Calu3 (cell line): ENCODE measurements around the gene KCNS3. TPM values are rescaled to one million over a fixed set of nuclear protein-coding genes. Genes with fewer than 3 reads are reported as not detected.

Source experiments
- BruUV-seq: library from RNA; stranded (reverse); fragments of 400-500 nt; replicated peaks from 2 replicates; lab custom pipeline; 2021; lab: Mats Ljungman, UMichigan
- CTCF ChIA-PET: fragments of 300-600 bp; sonication (Branson Sonifier 250); formaldehyde crosslinking; loops from one replicate; lab custom pipeline; 2022; ENCODE audit warnings: antibody characterized with exemption; lab: Charles Lee
- DNase-seq: peaks from one replicate; pipeline ENCODE4 v3.0.0; 2022
- H3K27ac Mint-ChIP-seq: one replicate; pipeline ENCODE4 v1.8.0; 2022; ENCODE audit warnings: mixed read lengths; ENCODE audit not compliant: unreplicated experiment
- H3K27me3 Mint-ChIP-seq: one replicate; pipeline ENCODE4 v1.8.0; 2022; ENCODE audit warnings: mixed read lengths; ENCODE audit not compliant: unreplicated experiment
- H3K36me3 Mint-ChIP-seq: one replicate; pipeline ENCODE4 v1.8.0; 2022; ENCODE audit warnings: mild to moderate bottlenecking, moderate library complexity, mixed read lengths; ENCODE audit not compliant: insufficient read depth, unreplicated experiment
- H3K4me1 Mint-ChIP-seq: one replicate; pipeline ENCODE4 v1.8.0; 2022; ENCODE audit warnings: mild to moderate bottlenecking, low read depth, mixed read lengths; ENCODE audit not compliant: unreplicated experiment
- H3K4me3 Mint-ChIP-seq: one replicate; pipeline ENCODE4 v1.8.0; 2022; ENCODE audit warnings: mild to moderate bottlenecking, low read depth, moderate library complexity, mixed read lengths; ENCODE audit not compliant: unreplicated experiment
- H3K9me3 Mint-ChIP-seq: one replicate; pipeline ENCODE4 v1.8.0; 2022; ENCODE audit warnings: low read depth, mixed read lengths; ENCODE audit not compliant: unreplicated experiment
- intact Hi-C: fragments of 100-400 bp; cut with micrococcal nuclease; formaldehyde crosslinking; loops from one replicate; pipeline ENCODE4 v1.10.0; 2022; ENCODE audit not compliant: unreplicated experiment
- total RNA-seq: library from RNA; stranded (reverse); gene quantifications from 2 replicates; pipeline ENCODE4 v1.2.3, GENCODE V29; 2022
- TF ChIP-seq, protein P1 (sequence below): fragments of 200-600 bp; IDR thresholded peaks from one replicate; pipeline ENCODE4 v1.8.0; 2022; ENCODE audit warnings: antibody characterized with exemption; ENCODE audit not compliant: unreplicated experiment

Gene KCNS3
- total RNA-seq, 1 experiment from 2014 or later: 5.0 TPM

DNA sequence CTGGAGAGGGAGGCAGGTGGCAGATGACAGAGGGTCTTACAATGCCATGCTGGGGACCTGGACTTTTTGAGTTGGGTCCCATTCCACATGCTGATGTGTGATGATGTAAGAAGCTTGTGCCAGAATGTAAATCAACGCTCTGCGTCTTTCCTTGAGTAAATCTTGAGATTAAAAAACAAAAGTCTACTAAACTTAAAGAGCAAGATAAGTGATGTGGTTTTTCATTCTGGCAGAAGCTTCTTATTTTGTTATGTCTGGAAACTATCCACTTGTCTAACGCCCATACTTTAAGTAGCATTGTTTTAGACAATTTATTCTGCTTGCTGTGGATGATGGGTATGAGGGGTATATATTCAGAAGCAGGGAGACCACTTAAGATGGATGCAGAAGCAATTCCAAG is 94.5 kb downstream of the KCNS3 start:
- Mint-ChIP-seq H3K4me1 (no peaks in the 10 kb centered on the region), H3K9me3 (no peaks in the 10 kb centered on the region), H3K27me3 (peaks cover 26% of the 10 kb centered on the region), H3K36me3 (no peaks in the 10 kb centered on the region), H3K4me3 (no peak overlapping the region), H3K27ac (no peak overlapping the region)
- CTCF ChIA-PET: no interaction called here
- DNase-seq: no peak
- no TSS peak for BruUV-seq
- TF ChIP-seq, protein P1, sequence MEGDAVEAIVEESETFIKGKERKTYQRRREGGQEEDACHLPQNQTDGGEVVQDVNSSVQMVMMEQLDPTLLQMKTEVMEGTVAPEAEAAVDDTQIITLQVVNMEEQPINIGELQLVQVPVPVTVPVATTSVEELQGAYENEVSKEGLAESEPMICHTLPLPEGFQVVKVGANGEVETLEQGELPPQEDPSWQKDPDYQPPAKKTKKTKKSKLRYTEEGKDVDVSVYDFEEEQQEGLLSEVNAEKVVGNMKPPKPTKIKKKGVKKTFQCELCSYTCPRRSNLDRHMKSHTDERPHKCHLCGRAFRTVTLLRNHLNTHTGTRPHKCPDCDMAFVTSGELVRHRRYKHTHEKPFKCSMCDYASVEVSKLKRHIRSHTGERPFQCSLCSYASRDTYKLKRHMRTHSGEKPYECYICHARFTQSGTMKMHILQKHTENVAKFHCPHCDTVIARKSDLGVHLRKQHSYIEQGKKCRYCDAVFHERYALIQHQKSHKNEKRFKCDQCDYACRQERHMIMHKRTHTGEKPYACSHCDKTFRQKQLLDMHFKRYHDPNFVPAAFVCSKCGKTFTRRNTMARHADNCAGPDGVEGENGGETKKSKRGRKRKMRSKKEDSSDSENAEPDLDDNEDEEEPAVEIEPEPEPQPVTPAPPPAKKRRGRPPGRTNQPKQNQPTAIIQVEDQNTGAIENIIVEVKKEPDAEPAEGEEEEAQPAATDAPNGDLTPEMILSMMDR: no peak
- intact Hi-C loops: no loop called here

DNA sequence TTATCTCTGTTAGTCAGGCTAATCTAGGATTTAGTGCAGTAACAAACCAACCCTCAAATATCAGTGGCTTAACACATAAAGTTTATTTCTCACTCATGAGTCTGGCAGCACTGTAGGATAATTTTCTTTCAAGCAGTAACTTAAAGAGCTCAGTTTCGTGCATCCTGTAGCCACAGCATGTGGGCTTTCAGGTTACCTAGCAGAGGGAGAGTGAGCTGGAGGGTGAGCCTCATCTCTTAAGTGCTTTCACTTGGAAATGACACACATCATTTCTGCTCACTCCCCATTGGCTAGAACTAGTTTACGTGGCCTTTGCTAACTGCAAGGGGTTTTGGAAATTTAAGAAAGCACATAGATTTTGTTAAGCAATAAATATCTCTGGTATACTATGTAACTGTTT is 96.9 kb downstream of the KCNS3 start:
- peaks cover 25% of the 10 kb centered on the region for H3K27me3 Mint-ChIP-seq
- H3K4me3 Mint-ChIP-seq: no peak overlapping the region
- DNase-seq: no peak
- H3K9me3 Mint-ChIP-seq: no peaks in the 10 kb centered on the region
- CTCF ChIA-PET: no interaction called here
- H3K27ac Mint-ChIP-seq: no peak overlapping the region
- no TSS peak for BruUV-seq
- no peaks in the 10 kb centered on the region for H3K36me3 Mint-ChIP-seq
- intact Hi-C loops: no loop called here
- TF ChIP-seq, protein P1: no peak
- no peaks in the 10 kb centered on the region for H3K4me1 Mint-ChIP-seq

- DNase-seq: no peak
- Mint-ChIP-seq H3K4me3 (no peak overlapping the region), H3K36me3 (no peaks in the 10 kb centered on the region), H3K27ac (no peak overlapping the region), H3K9me3 (peaks cover 2% of the 10 kb centered on the region), H3K4me1 (no peaks in the 10 kb centered on the region), H3K27me3 (peaks cover 8% of the 10 kb centered on the region)
- CTCF ChIA-PET: no interaction called here
- BruUV-seq: no TSS peak
- intact Hi-C loops: no loop called here
- TF ChIP-seq, protein P1: no peak
Observed at GRCh38 chr2:17976871-17977746, 98.6 kb downstream of the KCNS3 start.

DNA sequence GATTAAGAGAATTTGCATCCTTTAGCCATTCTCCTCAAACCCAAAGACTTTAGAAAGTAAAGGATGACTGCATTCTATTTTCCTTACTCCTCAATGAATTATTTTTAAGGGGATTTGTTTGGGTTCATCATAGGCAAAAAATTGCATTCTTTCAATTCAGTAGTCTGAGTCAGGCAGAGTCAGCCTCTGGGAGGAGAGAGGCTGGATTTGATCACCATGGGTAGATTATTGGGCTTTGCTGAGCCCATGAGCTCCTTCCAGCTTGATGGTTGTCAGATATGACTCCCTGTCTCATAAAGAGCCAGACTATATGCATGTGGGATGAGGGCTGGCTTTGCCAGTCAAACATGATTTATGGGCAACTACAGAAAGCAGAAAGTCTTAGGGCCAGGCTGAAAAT is 101.2 kb downstream of the KCNS3 start:
- no peaks in the 10 kb centered on the region for H3K4me1 Mint-ChIP-seq

More for the DNA sequence above, 101.2 kb downstream of the KCNS3 start:
- DNase-seq: no peak
- CTCF ChIA-PET: no interaction called here
- intact Hi-C loops: no loop called here
- Mint-ChIP-seq H3K4me3 (no peak overlapping the region), H3K9me3 (peaks cover 2% of the 10 kb centered on the region), H3K27me3 (no peaks in the 10 kb centered on the region), H3K27ac (no peak overlapping the region), H3K36me3 (no peaks in the 10 kb centered on the region)
- TF ChIP-seq, protein P1: no peak
- BruUV-seq: no TSS peak
